Gastroesophageal sphincter (tissue), 4 donors: ENCODE measurements around the gene NRL. TPM values are rescaled to one million over a fixed set of nuclear protein-coding genes. Genes with fewer than 3 reads are reported as not detected.

Experiments used
- ATAC-seq: fragments of 150-250 bp; one replicate; pipeline ENCODE4 v1.9.1; 2016; ENCODE audit warnings: mild to moderate bottlenecking, moderate library complexity
- H3K27ac ChIP-seq, 4 donors: fragments of 200-600 bp; sonication (generic) in 3 of 4; 1 replicate in 3 of 4; 2 replicates in 1 of 4; pipeline ENCODE4 v1.5.1; 2016 to 2019
- H3K27me3 ChIP-seq: fragments of 200-600 bp; sonication (generic); one replicate; pipeline ENCODE4 v1.5.1; 2019
- H3K36me3 ChIP-seq, 2 donors: fragments of 200-600 bp; sonication (generic); one replicate each; pipeline ENCODE4 v1.5.1; 2019; ENCODE audit warnings: control low read depth in 1 of 2
- H3K4me1 ChIP-seq, 3 donors: fragments of 200-600 bp; sonication (generic); 1 replicate in 2 of 3; 2 replicates in 1 of 3; pipeline ENCODE4 v1.5.1; 2016 to 2019; ENCODE audit warnings: control low read depth in 2 of 3
- H3K4me3 ChIP-seq, 2 donors: fragments of 200-600 bp; sonication (generic); one replicate each; pipeline ENCODE4 v1.5.1; 2019; ENCODE audit warnings: mild to moderate bottlenecking in 1 of 2, moderate library complexity in 1 of 2
- H3K9me3 ChIP-seq, 3 donors: fragments of 200-600 bp; sonication (generic); one replicate each; pipeline ENCODE4 v1.5.1; 2017 to 2019; ENCODE audit warnings: control low read depth in 2 of 3
- EP300 ChIP-seq: sonication (generic); formaldehyde crosslinking; IDR thresholded peaks from one replicate; pipeline ENCODE4 v1.6.1; 2017; ENCODE audit warnings: antibody characterized with exemption, mild to moderate bottlenecking
- POLR2A ChIP-seq, 2 donors: fragments of 450-650 bp; IDR thresholded peaks; one replicate each; pipeline ENCODE4 v1.6.1; 2017; ENCODE audit warnings: antibody characterized with exemption in 2 of 2, mild to moderate bottlenecking in 2 of 2, moderate library complexity in 1 of 2
- POLR2AphosphoS5 ChIP-seq: sonication (generic); formaldehyde crosslinking; IDR thresholded peaks from one replicate; pipeline ENCODE4 v1.6.1; 2017; ENCODE audit warnings: antibody characterized with exemption
- WGBS, 2 donors: methylation state at CpG; one replicate each; pipeline ENCODE4 v1.1.5; 2018; ENCODE audit warnings: low coverage in 1 of 2; 5-methylcytosine and 5-hydroxymethylcytosine counted together
- total RNA-seq, 4 donors: library from RNA; depleted of rRNA; stranded (reverse); fragments of >200 nt; gene quantifications; one replicate each; pipeline ENCODE4 v1.1.0, GENCODE V29; 2016
- TF ChIP-seq, protein P1 (sequence below), 4 experiments: fragments of 200-600 bp in 2 of 4; fragments of 450-650 bp in 2 of 4; sonication (generic) in 1 of 4; IDR thresholded peaks; one replicate each; pipeline ENCODE4 v1.5.1; 2017 to 2019; ENCODE audit warnings: antibody characterized with exemption in 4 of 4, mild to moderate bottlenecking in 2 of 4, moderate library complexity in 2 of 4

The NRL gene
- total RNA-seq, 4 donors from 2014 or later, result 0.81 to 10.4 (median 5.0) TPM; not detected in 1

DNA sequence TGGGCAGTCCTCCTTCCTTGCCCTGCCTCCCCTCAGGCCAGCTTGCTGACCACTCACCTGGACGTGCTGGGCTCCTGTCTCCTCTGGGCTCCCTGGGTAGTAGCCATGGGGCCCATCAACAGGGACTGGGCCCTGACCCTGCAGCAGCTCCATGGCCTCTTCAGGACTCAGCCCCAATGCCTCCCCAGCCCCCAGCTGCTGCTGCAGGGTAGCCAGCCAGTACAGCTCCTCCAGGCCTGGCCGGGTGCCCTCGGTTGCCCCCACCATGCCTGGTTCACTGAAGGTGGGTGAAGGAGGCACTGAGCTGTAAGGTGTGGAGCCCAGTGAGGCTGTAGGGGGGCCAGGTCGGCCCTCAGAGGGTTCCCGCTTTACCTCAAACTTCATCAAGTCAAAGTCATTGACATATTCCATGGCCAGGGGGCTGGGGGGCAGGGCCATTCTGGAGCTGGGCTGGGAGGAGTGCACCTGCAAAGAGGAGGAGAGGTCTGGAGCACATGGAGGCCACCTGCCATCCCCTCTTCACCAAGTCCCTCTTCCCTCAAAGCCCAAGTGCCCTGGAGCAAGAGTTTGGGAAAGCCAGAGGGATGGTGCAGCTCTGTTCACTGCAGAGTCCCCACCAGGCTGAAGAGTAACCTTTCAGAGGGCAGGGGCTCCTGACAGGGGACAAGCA lies 32.2 kb downstream of the NRL start:
- Histone ChIP-seq H3K4me3 (no peak overlapping the region), H3K27me3 (no peaks in the 10 kb centered on the region), H3K9me3 (no peaks in the 10 kb centered on the region), H3K36me3 (no peaks in the 10 kb centered on the region), H3K27ac (no peak overlapping the region), H3K4me1 (peaks cover 0 to 18% (median 0%) of the 10 kb centered on the region in 3 donors)
- TF ChIP-seq, protein P1, sequence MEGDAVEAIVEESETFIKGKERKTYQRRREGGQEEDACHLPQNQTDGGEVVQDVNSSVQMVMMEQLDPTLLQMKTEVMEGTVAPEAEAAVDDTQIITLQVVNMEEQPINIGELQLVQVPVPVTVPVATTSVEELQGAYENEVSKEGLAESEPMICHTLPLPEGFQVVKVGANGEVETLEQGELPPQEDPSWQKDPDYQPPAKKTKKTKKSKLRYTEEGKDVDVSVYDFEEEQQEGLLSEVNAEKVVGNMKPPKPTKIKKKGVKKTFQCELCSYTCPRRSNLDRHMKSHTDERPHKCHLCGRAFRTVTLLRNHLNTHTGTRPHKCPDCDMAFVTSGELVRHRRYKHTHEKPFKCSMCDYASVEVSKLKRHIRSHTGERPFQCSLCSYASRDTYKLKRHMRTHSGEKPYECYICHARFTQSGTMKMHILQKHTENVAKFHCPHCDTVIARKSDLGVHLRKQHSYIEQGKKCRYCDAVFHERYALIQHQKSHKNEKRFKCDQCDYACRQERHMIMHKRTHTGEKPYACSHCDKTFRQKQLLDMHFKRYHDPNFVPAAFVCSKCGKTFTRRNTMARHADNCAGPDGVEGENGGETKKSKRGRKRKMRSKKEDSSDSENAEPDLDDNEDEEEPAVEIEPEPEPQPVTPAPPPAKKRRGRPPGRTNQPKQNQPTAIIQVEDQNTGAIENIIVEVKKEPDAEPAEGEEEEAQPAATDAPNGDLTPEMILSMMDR (IDR thresholded peaks at IDR 0.05), result no peak
- TF ChIP-seq EP300, result no peak
- no peak for TF ChIP-seq POLR2AphosphoS5
- 67% methylated on average over 1 of the region's 5 CpGs; no CpG with 5 or more reads in 1 of the 2 donors for WGBS, 2 donors
- ATAC-seq, result no peak

DNA sequence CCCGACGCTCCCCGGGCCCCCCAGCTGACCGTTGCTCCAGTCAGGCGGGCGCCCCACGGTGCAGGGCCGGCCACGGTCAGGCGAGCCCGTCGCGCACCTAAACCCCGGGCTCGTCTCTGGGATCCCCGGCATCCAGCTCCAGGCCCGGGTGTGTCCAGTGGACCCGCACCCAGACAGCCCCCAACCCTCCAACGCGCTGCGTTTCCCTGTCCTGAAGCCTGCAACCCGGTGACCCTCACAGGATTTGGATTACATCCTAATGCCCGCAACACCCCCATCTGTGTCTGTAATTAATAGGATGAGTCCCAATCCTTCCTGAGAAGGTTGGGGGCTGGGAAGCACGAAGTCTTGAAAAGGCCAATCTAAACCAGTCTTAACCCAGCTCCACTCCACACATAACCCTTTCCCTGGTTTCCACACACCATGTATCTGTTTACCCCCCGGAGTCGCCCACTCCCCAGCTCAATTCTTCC lies 33.0 kb downstream of the NRL start:
- no peak for ATAC-seq
- Histone ChIP-seq H3K36me3 (no peaks in the 10 kb centered on the region), H3K9me3 (no peaks in the 10 kb centered on the region), H3K4me1 (peaks cover 0 to 18% (median 0%) of the 10 kb centered on the region in 3 donors), H3K4me3 (peak overlapping the region; percentile 30 to 67), H3K27me3 (no peaks in the 10 kb centered on the region), H3K27ac (peak overlapping the region in 2 of 4 donors; percentile 65 to 69)
- TF ChIP-seq, protein P1 (IDR thresholded peaks at IDR 0.05), result no peak
- TF ChIP-seq POLR2A (IDR thresholded peaks at IDR 0.05), result no peak
- no peak for TF ChIP-seq EP300
- TF ChIP-seq POLR2AphosphoS5, result no peak
- WGBS, 2 donors, result 79 to 82% methylated on average over 4 to 5 of the region's 26 CpGs

DNA sequence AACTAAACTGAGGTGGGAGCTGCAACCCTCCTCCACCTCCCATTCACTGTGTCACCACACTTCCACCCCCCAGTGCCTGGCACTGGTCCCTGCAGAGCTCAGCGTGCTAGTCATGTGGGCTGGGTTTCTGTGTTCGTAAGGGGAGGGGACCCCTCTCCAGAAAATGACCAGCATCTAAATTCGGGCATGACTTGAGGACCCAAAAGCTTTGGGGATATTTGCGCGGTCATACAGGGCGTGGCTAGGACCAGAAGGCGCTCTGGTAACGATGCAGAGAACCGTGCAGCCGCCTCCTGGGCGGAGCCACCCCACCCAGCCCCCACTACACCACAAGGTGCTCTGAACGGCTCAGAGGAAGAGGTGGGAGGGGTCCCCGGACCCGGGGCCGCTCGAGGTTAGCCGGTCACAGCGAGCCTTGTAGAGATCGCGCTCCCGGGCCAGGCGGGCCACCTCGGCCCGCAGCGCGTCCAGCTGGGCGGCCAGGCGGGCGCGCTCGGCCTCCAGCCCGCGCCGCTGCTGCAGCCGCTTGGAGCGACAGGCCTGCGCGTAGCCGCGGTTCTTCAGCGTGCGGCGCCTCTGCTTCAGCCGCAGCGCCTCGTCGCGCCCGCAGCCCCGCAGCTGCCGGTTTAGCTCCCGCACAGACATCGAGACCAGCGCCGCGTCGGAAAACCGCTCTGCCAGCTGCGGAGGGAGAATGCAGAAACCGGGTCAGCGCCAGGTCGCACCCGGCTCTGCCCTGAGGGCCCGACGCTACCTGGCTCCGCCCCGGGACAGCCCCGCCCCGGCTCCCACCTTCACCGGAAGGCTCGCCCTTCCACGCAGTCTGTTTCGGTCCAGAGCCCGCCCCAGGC lies 33.6 kb downstream of the NRL start:
- WGBS, 2 donors, result 0% methylated on average over 2 of the region's 74 CpGs; no CpG with 5 or more reads in 1 of the 2 donors
- peak; percentile 77 for ATAC-seq
- peak overlapping the region; percentile 30 to 67 for H3K4me3 ChIP-seq
- H3K27me3 ChIP-seq, result no peaks in the 10 kb centered on the region
- TF ChIP-seq POLR2A (IDR thresholded peaks at IDR 0.05) (no peak), POLR2AphosphoS5 (no peak), EP300 (no peak)
- TF ChIP-seq, protein P1 (IDR thresholded peaks at IDR 0.05), result no peak
- H3K4me1 ChIP-seq, result peaks cover 0 to 18% (median 0%) of the 10 kb centered on the region in 3 donors
- no peaks in the 10 kb centered on the region for H3K36me3 ChIP-seq
- peak overlapping the region in 3 of 4 donors; percentile 45 to 69 (median 65) for H3K27ac ChIP-seq
- no peaks in the 10 kb centered on the region for H3K9me3 ChIP-seq

DNA sequence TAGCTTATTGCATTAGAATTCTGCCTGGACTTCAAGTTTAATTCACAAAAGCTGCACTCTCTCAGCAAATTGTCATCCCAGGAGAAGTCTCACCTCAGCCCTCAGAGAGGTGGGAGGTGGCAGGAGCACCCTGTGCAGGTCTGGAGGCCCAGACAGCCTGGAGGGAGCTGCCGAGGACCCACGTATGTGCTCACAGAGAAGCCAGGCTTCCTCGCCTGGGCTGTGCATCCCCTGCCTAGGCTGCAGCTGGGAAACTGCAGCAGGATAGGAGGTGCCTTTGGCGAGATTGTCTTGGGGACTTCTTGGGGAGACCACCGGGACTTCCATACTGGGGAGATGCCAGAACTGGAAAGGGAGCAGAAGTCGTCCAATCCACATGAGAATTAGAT lies 34.6 kb downstream of the NRL start:
- H3K4me3 ChIP-seq, result no peak overlapping the region
- no peak for TF ChIP-seq POLR2A (IDR thresholded peaks at IDR 0.05)
- no peak for TF ChIP-seq POLR2AphosphoS5
- TF ChIP-seq EP300, result no peak
- TF ChIP-seq, protein P1 (IDR thresholded peaks at IDR 0.05), result no peak
- H3K27ac ChIP-seq, result no peak overlapping the region
- H3K36me3 ChIP-seq, result no peaks in the 10 kb centered on the region
- H3K9me3 ChIP-seq, result no peaks in the 10 kb centered on the region
- WGBS, 2 donors, result 78% methylated on average over 3 of the region's 6 CpGs; no CpG with 5 or more reads in 1 of the 2 donors
- peaks cover 9% of the 10 kb centered on the region for H3K27me3 ChIP-seq
- H3K4me1 ChIP-seq, result peaks cover 0 to 18% (median 0%) of the 10 kb centered on the region in 3 donors
- ATAC-seq, result no peak
